ENCODE results near the gene ALAS1.

Gene ALAS1

GRCh38 chr3:52238193-52238760 is 40.3 kb downstream of the ALAS1 start:
- DNase-seq, result no peak

- peak; percentile 25 for DNase-seq
These were observed 41.1 kb downstream of the ALAS1 start, which contains the start of gene TWF2 for GRCh38 chr3:52238761-52239701. Gene TWF2 (minus strand): TSS chr3:52239158. CDS start chr3:52239016, 142 bp downstream.

GRCh38 chr3:52240059-52240885 is 42.3 kb downstream of the ALAS1 start:
- DNase-seq, result no peak

- DNase-seq, result no peak
These were observed 43.0 kb downstream of the ALAS1 start for GRCh38 chr3:52240886-52241370.

- no peak for DNase-seq
These were observed 44.1 kb downstream of the ALAS1 start for GRCh38 chr3:52242039-52242438.

GRCh38 chr3:52243791-52244628 is 46.0 kb downstream of the ALAS1 start:
- DNase-seq, result no peak

- DNase-seq, result no peak
These were observed 47.6 kb downstream of the ALAS1 start, which contains the start of gene PPM1M for GRCh38 chr3:52245322-52246263. Gene PPM1M (plus strand): TSS chr3:52245759. CDS start chr3:52245825, 66 bp downstream.

GRCh38 chr3:52246264-52246620 is 48.3 kb downstream of the ALAS1 start:
- DNase-seq, result no peak

- no peak for DNase-seq
These were observed 48.9 kb downstream of the ALAS1 start for GRCh38 chr3:52246728-52247408.

- DNase-seq, result no peak
These were observed 49.6 kb downstream of the ALAS1 start for GRCh38 chr3:52247409-52248164.

- DNase-seq, result no peak
These were observed 50.2 kb downstream of the ALAS1 start for GRCh38 chr3:52248165-52248541.

GRCh38 chr3:52248816-52249547 is 51.0 kb downstream of the ALAS1 start:
- DNase-seq, result no peak

- DNase-seq, result no peak
These were observed 51.7 kb downstream of the ALAS1 start for GRCh38 chr3:52249683-52250082.

- no peak for DNase-seq
These were observed 52.2 kb downstream of the ALAS1 start for GRCh38 chr3:52250122-52250521.

- no peak for DNase-seq
These were observed 55.6 kb downstream of the ALAS1 start for GRCh38 chr3:52253314-52254304.

- DNase-seq, result no peak
These were observed 56.6 kb downstream of the ALAS1 start for GRCh38 chr3:52254608-52255007.

GRCh38 chr3:52256159-52256558 is 58.2 kb downstream of the ALAS1 start:
- no peak for DNase-seq

- DNase-seq, result no peak
These were observed 58.7 kb downstream of the ALAS1 start for GRCh38 chr3:52256622-52257021.
